GM18951 (cell line): ENCODE measurements around the gene ITIH4.

Source experiments
- POLR2A ChIP-seq: IDR thresholded peaks from 4 replicates; pipeline ENCODE4 v1.6.1; 2011; ENCODE audit warnings: mild to moderate bottlenecking; ENCODE audit not compliant: insufficient read length, insufficient read depth; ENCODE audit errors: extremely low read depth
- in situ Hi-C: fragments of 300-500 bp; cut with MboI; formaldehyde crosslinking; loops from one replicate; pipeline ENCODE4 v1.12.0; 2022; ENCODE audit warnings: low sequenced_read_pairs, mixed read lengths, inconsistent platforms; ENCODE audit not compliant: unreplicated experiment

Gene ITIH4

GRCh38 chr3:52817221-52817620, 13.3 kb downstream of the ITIH4 start:
- no peak for TF ChIP-seq POLR2A
- in situ Hi-C loops = no loop called here

GRCh38 chr3:52816654-52817053, 13.8 kb downstream of the ITIH4 start:
- in situ Hi-C loops = no loop called here
- no peak for TF ChIP-seq POLR2A

GRCh38 chr3:52816199-52816598, 14.3 kb downstream of the ITIH4 start:
- in situ Hi-C loops = no loop called here
- no peak for TF ChIP-seq POLR2A

DNA sequence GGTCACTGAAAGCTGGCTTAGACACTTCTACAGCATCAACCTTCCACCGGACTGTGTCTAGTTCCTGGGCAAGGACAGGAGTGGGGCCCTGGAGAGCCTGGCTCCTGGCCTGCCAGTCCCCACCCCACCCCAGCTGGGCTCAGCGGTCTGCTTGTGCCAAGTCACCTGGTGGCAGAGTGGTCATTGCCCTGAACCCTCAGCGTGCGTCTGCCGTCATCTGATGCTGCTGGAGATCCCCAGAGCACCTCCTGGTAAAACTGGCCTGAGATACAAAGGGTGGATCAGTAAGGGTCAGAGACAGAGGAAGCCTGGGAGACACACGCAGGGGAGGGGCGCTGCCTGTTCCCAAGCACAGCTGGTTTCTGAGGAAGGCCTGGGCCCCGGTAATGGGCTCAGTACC, 16.7 kb downstream of the ITIH4 start:
- no peak for TF ChIP-seq POLR2A
- in situ Hi-C loops = no loop called here

DNA sequence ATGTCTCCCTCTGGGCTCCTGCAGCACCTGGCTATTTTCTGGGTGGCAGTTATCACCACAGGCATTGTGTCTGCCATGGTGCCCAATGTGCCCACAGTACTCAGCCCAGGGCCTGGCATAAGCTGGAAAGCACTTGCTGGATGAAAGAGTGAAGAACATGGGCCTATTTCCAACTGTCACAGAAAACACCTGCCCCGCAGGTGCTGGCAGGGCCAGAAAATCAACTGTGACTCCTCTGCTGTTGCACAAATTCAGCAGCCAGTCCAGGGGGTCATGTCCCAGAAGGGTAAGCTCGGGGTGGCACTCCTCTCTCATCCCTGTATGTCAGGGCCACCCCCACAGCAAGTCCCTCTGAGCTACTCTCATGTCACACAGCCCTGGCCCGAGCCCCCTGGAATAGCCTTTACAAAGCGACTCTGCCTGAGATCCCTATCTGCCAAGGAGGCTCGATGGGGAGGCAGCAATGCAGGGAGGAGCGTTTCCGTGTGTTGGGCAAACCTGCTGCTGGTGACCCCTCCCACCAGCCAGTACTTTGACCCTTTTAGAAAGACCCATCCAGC, 18.9 kb downstream of the ITIH4 start:
- TF ChIP-seq POLR2A = no peak
- in situ Hi-C loops = no loop called here

DNA sequence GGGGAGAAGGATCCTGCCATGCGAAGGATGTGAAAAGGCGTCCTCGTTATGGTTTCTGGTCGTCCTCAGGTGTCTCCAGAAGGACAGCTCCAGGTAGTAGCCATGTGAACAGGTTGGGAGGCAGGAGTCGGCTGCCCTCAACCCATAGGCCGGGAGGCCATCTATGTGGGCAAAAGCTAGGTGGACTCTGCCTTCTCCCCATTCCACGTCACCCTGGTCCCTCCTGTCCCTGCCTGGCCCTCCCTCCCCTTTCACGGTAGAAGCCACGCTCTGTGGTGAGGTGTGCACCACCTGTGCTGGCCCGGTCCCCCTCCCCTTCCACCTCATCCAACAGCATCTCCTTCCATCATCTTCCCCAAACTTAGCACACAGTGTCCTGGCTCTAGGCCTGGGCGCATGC, 19.5 kb downstream of the ITIH4 start:
- TF ChIP-seq POLR2A = no peak
- in situ Hi-C loops = no loop called here

GRCh38 chr3:52809662-52810377, 20.7 kb downstream of the ITIH4 start:
- in situ Hi-C loops = no loop called here

DNA sequence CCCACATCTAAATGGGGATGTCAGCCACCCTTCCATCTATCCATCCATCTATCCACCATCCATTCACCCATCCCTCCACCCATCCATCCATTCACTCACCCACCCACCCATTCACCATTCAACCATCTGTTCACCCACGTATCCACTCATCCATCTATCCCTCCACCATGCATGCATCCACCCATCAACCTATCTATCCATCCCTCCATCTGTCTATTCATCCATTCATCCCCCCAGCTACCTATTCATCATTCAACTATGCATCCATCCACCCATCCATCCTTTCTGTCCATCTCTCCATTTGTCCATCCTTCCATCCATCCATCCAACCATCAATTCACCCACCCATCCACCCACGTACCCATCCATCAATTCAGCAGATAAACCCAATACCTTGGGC, 21.3 kb downstream of the ITIH4 start:
- in situ Hi-C loops = no loop called here
- no peak for TF ChIP-seq POLR2A

More at GRCh38 chr3:52809662-52810377, 20.7 kb downstream of the ITIH4 start:
- no peak for TF ChIP-seq POLR2A

GRCh38 chr3:52805270-52806039, 25.0 kb downstream of the ITIH4 start:
- no peak for TF ChIP-seq POLR2A
- in situ Hi-C loops = no loop called here

GRCh38 chr3:52801839-52802238, 28.6 kb downstream of the ITIH4 start:
- TF ChIP-seq POLR2A = no peak

GRCh38 chr3:52800079-52800478, 30.4 kb downstream of the ITIH4 start:
- in situ Hi-C loops = no loop called here
- TF ChIP-seq POLR2A = no peak

More at GRCh38 chr3:52801839-52802238, 28.6 kb downstream of the ITIH4 start:
- in situ Hi-C loops = no loop called here

DNA sequence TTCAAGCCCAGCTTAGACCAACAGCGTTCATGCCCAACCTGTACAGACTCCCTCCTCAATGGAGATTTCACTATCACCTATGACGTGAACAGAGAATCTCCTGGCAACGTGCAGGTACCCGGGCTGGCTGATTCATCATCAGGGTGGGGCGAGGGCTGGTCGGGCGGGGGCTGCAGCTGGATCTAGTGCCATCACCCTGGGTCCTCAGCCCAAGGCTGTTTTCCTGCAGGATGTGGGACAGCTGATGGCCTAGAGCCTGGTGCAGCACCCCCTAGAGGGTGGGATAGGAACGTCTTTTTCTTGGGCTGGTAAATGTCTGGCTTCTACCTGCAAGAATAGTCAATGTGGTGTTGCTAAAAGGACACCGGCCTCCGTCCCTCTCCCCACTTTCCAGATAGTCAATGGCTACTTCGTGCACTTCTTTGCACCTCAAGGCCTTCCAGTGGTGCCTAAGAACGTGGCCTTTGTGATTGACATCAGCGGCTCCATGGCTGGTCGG, 31.4 kb downstream of the ITIH4 start:
- in situ Hi-C loops = no loop called here
- TF ChIP-seq POLR2A = no peak

DNA sequence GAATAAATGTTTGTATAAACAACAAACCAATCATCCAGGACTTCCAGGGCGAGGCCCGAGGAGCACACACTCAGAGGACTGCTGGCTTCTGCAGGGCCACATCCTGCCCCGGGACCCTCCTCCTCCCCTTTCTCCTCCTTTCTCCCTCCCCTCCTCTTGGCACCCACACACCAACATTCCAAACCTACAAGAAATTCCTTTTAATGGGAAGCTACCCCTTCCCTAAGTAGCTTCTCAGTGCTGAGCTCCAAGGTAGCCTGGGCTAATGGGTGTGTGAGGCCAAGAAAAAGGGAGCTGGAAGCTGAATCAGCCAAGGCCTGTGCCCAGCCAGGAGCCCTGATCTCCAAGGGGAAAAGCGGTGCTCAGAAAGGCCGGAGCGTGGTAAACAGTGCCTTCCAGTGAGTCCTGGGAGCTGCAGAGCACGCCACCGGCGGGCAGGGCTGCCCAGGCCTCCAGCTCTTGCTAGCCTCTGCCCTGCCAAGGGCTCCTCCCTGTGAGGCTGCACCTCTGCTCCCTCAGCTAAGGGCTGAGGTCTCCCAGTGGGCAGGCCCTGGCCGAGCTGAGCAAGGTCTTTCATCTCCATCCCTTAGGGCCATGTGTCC, 32.0 kb downstream of the ITIH4 start:
- in situ Hi-C loops = no loop called here
- no peak for TF ChIP-seq POLR2A
